ENCODE measurements around the gene APH1B.
A peak's percentile ranks its signal among the peaks of the same experiment; 100 is the strongest.

The APH1B gene

GRCh38 chr15:63254991-63255390, 22.4 kb upstream of the APH1B start:
- no peak for FAIRE-seq

DNA sequence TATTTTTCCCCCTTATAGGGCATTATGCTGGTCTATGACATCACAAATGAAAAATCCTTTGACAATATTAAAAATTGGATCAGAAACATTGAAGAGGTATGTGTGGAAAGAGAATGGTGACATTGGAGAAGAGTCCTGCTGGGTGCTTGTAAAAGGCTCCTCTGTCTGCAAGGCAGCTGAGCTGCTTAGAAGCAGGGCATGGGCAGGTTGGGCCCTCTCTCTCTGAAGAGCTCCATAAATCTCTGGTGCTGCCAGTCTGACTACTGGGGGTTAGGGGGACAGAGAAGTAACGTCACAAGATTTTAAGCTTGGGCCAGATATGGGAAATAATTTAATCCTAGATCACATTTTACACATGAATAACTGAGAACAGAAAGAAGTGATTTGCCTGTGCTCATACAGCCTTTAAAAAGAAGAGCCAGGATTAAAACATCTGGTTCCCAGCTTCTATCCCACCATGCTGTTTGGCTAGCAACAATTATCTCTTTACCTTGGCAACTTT, 21.9 kb upstream of the APH1B start:
- FAIRE-seq = no peak

DNA sequence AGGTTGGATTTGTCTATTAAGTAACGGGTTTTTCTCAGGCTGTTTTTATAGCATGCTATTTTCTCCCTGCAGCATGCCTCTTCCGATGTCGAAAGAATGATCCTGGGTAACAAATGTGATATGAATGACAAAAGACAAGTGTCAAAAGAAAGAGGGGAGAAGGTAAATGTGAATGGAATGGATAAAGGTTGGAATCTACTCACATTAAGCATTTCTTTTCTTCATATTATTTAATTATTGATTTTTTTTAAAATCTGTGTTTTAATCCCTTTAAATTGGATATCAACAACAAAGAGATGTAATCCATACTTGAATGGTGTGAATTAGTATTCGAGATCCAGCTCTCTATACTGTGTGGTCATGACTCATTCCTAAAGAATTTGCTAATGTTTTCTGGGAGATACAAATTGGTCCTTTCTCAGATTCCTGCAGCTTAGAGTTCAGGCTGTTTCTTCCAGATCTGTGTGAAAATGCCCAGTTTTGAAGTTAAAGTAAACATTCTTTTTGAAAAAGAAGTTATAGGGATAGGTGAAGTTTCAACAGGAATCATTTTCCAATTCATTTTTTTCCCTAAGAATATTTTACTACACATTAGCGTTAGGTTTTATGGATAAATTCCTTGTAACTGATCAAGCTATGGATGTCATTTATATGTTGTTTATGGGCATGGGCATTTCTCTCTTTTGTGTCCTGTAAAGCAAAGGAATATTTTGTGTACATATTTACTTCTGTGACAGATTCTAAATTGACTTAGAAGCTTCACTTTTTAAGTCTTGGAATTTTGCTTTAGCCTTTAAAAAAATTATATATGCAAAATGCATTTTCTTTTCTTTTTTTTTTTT, 20.8 kb upstream of the APH1B start:
- no peak for FAIRE-seq

DNA sequence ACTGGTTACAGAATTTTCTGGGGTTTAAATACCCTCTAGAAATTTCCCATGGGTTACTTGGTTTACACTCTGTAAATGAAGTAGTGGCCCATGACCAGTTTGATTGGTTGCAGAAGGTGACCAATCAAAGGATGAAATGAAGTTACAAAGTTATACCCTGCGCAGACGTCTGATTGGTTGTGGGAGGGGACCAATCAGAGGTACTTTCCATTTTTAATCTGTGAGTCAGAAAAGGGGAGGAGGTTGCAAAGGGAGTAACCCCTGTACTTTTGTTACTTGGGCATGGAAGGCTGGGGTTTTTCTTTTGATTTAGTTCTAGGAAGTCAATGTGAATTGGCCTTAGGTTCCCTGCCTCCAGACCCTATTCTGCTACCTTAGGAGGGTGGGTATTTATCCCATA, 18.7 kb upstream of the APH1B start:
- FAIRE-seq = no peak

DNA sequence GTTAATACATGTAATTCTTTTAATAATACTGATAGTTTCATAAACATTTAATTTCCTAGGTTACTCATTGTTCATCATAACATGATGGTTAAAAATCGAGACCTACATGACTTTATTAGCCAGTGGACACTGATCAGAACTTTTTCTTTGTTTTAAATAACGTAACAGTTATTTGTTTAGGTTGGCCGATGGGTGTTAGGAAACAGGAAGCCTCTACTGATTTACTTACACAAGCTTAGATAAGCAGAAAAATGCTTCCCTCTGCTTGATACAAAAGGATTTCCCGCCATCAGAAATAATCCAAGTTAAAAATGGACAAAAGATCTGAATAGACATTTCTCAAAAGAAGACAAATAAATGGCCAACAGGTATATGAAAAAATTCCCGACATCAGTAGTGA, 16.6 kb upstream of the APH1B start:
- no peak for FAIRE-seq

DNA sequence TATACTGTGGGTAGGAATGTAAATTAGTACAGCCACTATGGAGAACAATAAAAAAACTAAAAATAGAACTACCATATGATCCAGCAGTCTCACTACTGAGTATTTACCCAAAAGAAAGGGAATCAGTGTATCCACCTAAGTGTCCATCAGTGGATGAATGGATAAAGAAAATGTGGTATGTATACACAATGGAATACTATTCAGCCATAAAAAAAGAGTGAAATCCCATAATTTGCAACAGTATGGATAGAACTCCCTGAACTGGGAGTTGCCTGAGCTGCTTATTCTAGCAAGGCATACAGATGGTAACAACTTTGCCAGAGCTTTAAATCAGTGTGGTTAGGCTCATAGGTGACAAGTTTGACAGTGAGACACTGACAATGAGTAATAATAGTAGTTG, 16.1 kb upstream of the APH1B start:
- FAIRE-seq = no peak

DNA sequence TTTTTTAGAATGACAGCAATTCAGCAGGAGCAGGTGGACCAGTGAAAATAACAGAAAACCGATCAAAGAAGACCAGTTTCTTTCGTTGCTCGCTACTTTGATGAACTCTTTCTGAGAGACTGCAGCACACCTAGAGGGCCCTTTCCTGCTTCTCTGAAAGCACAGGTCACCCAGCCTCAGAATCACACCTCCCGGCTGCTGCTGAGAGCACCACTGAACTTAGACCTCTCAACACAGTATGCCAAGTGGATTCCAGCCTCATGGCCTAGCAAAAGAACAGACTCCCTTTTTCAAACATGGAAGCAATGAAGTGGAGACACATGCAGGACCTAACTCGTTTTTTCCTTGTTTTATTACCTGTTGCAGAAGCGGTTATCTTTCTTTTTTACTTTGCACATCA, 13.9 kb upstream of the APH1B start:
- FAIRE-seq = no peak

- FAIRE-seq = no peak
Measured at GRCh38 chr15:63264688-63265293, 12.6 kb upstream of the APH1B start.

GRCh38 chr15:63274427-63274826, 3.0 kb upstream of the APH1B start:
- no peak for FAIRE-seq

- no peak for FAIRE-seq
Measured at GRCh38 chr15:63276342-63277037, 915 bp upstream of the APH1B start.

DNA sequence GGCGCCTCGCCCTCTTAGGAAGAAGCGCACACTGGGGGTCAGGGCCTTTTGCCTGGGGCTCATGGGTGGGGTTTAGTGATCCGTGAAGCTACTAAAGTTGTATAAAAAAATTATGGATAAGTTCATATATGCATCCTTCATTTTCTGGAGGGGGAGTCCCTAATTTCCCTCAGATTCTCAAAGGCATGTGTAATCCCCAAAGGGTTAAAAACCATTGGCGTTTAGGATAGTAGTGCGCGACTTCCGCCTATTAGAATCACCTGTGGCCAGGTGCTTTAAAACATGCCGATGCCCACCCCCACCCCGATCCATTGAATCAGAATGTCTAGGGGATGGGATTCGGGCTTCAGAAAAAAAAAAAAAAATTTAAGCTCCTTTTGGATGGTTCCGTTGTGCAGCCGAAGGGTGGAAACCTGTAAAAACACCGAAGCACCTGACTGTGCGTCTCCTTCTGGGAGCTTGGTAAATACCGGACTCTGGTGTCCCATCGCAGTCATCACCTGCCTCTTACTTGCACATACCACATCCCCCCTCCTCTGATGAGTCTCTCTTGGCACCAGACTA, 570 bp downstream of the APH1B start:
- FAIRE-seq = no peak

- no peak for FAIRE-seq
Measured at GRCh38 chr15:63283126-63283525, 5.7 kb downstream of the APH1B start.

GRCh38 chr15:63284335-63284734, 6.9 kb downstream of the APH1B start:
- no peak for FAIRE-seq

GRCh38 chr15:63287109-63287508, 9.7 kb downstream of the APH1B start:
- no peak for FAIRE-seq

DNA sequence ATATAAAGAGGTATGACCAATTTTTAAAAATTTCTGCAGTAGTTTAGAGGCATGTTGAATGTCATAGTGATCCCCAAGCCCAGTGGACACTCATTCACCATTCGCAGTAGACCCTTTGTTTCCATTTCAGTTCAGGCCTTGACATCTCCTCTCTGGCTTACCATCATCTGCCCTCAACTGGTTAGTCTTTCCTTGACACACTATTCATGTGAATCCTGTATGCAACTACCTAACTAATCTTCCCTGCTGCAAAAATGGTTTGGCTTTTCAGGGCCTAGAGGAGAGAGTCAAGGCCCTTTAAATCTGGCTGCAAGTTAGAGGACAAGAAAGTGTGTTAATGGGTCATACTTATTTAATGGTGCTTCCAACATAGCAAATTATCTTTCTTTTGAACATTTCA, 10.9 kb downstream of the APH1B start:
- no peak for FAIRE-seq

- FAIRE-seq = peak; percentile 78
Measured at GRCh38 chr15:63288778-63289378, 11.5 kb downstream of the APH1B start.

DNA sequence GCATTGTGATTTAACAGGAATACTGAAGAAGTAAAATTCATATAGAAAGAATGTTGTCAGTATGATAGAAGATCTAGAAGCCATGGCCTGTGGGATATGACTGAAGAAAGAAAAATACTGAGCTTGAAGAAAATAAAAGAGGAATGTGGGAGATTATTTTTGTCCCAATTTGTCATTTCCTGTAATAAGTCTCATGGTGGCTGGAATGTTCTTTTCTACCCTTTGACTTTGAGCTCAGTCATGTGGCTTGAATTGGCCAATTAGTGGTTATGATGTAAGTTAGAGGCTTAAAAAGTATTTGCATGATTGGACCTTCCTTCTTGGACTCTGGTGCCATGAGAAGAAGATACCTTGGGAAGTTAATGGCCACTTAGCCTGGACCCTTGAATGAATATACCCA, 14.1 kb downstream of the APH1B start:
- no peak for FAIRE-seq

DNA sequence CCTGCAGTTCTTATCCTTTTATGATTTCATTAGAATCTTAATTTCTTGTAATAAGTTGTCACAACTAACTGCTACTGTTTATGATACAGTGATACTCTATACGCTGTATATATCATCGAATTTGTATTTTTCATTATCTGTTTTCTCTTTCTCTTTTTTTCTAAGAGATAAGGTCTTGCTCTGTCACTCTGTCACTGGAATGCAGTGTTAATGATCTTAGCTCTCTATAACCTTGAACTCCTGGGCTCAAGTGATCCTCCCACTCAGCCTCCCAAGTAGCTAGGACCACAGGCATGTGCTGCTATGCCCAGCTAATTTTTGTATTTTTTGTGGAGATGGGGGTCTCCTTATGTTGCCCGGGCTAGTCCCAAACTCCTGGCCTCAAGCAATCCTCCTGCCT, 14.8 kb downstream of the APH1B start:
- FAIRE-seq = no peak

GRCh38 chr15:63292771-63293170, 15.4 kb downstream of the APH1B start:
- FAIRE-seq = no peak

DNA sequence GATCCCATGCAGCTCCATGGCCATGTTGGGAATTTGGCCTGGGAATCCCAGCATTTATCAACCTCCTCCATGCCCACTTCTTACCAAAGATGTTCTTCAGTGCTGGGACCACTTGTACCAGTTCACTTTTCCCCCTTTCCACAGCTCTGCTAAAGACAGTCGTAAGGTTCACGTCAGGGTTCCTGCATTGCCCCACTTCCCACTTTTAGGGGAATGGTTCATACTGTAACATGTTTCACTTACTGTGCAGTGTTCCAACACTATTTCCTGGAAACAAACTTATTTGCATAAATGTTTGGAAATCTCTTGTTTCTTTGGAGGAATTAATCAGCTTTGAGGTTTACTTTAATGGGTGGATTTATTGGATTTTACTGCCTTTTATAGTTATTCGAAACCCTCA, 17.0 kb downstream of the APH1B start:
- FAIRE-seq = no peak

DNA sequence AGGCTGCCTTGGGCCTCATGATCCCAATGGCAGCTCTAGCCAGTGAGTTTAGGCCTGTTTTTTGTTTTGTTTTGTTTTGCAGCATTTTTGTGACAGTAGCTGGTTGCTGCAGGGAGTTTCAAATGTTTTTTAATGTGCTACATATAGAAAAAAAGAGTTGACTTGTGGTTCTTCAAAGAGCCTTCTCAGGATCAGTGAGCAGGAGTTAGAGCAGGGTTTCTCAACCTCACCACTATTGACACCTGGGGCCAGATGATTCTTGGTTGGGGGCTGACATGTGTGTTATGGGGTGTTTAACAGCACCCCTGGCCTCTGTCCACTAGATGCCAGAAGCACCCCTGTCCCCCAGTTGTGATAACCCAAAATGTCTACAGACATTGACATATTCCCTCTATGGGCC, 17.9 kb downstream of the APH1B start:
- FAIRE-seq = no peak

DNA sequence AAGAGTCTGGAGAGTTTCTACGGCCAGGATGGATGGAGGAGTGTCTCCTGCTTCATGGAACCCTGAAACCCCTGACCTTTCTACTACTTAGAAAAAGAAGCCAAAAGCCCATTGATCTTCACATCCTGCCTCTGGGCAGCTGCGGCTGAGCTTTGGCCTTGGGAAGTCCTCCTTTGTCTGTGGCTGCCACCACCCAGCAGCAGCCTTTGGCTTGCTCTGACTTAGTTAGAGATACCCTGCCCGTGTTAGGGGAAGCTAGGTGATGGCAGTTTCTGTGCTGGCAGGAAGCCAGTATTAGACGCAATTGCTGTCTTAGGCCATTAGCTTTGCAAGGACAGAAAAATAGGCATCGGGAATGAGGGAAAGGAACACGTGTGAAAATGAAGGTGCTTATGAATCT, 18.8 kb downstream of the APH1B start:
- no peak for FAIRE-seq

DNA sequence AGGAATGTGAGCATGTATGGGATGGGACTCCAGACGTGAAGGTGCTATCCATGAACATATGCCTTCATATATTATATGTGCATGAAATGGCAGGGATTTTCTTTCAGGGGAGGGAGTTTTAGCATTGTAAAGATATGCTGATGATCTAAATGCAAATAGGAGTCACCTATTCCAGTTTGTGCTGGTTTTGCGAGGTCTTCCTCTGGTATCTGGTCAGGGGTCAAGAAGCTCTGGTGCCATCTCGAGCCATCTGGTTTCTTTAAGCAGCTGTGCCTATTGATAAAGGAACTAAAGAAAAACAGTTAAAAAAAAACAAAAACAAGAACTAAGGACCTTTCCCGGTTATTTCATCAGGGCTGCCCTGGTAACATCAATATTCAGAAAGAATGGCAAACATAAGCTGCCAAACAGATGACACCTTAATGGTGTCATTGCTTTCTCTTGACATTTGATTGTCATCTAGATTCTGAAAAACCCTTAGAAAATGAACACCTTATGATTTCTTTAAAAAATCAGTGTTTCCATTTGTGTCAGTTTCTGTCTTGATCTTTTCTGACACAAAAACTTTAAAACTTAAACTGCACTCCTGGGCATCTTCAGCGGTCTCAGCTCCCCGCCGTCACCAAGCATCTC, 22.7 kb downstream of the APH1B start:
- FAIRE-seq = no peak

All from colon (tissue), 2 donors.